ENCODE results near the gene PSMB7. TPM values are rescaled to one million over a fixed set of nuclear protein-coding genes. Genes with fewer than 3 reads are reported as not detected.

PSMB7 gene
- polyA plus RNA-seq, 1 of the 3 experiments (the other 2 are of a cell fraction) = 357 TPM

DNA sequence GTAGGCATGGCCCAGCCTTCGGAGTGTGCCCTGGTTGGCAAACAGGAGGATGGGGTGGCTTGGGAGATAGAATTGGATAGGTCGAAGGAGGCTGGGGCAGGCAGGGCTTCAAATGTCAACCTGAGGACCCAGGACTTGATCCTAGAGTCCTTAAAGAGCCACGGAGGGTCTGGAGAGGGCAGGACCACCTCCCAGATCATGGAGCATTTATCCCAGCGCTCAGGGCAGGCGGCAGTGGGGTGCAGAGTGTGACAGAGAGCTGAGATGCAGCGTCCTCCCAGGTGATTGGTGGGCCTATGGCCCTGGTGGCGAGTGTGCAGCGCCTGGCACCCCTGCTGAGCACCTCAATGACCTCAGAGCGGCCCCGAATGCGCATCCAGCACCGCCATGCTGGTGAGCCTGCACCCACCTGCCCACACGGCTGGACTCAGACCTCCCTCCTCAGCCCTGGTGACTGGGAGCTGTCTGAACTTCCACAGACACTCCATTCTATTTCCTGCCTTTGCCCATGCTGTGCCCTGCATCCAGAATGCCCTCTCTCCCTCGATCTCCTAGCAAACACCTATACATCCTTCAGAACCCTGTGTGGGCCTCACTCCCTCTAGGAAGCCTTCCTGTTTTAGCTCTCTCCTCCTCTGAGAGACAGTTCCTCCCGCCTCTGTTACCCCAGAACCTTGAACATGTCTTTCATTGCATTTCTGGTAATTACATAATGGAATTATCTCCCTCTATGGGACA lies 41.3 kb upstream of the PSMB7 start:
- Histone ChIP-seq H3K9me2 (no peaks in the 10 kb centered on the region), H3K9ac (no peak overlapping the region), H2AFZ (ENCODE audit: low read depth) (no peak overlapping the region), H3F3A (replicated peaks; ENCODE audit: insufficient read depth) (no peaks in the 10 kb centered on the region), H3K4me2 (no peak overlapping the region), H4K20me1 (ENCODE audit: insufficient read depth) (no peaks in the 10 kb centered on the region), H3K9me3 (no peaks in the 10 kb centered on the region), H3K27ac (ENCODE audit: low read depth in 2 of 2, low read length in 1 of 2) (no peak overlapping the region), H3K4me3 (ENCODE audit: low read depth in 2 of 2, low read length in 1 of 2) (no peak overlapping the region), H3K4me1 (ENCODE audit: control insufficient read depth in 1 of 2, insufficient read depth in 2 of 2, low read depth in 1 of 2, low read length in 1 of 2) (peaks cover 0 to under 1% of the 10 kb centered on the region in 2 experiments; a peak in 1 of 4 replicates), H3K27me3 (ENCODE audit: insufficient read depth) (no peaks in the 10 kb centered on the region), H3K36me3 (replicated peaks in 1 of 2; ENCODE audit: control insufficient read depth in 1 of 2, insufficient read depth in 2 of 2, low read length in 1 of 2) (no peaks in the 10 kb centered on the region), H3K79me2 (ENCODE audit: insufficient read depth) (no peaks in the 10 kb centered on the region)
- ChIA-PET POLR2A (no interaction called here), CTCF (interaction anchor here (1.7 kb wide), 1 partner anchor 36 kb away, joined by 5 read pairs; no protein-coding TSS in a partner anchor)
- TF ChIP-seq, protein P1, sequence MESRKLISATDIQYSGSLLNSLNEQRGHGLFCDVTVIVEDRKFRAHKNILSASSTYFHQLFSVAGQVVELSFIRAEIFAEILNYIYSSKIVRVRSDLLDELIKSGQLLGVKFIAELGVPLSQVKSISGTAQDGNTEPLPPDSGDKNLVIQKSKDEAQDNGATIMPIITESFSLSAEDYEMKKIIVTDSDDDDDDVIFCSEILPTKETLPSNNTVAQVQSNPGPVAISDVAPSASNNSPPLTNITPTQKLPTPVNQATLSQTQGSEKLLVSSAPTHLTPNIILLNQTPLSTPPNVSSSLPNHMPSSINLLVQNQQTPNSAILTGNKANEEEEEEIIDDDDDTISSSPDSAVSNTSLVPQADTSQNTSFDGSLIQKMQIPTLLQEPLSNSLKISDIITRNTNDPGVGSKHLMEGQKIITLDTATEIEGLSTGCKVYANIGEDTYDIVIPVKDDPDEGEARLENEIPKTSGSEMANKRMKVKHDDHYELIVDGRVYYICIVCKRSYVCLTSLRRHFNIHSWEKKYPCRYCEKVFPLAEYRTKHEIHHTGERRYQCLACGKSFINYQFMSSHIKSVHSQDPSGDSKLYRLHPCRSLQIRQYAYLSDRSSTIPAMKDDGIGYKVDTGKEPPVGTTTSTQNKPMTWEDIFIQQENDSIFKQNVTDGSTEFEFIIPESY (IDR thresholded peaks at IDR 0.05; ENCODE audit: borderline replicate concordance, low read depth) = no peak
- no peak for TF ChIP-seq FOXJ3 (CRISPR knock-in tag; IDR thresholded peaks at IDR 0.05)
- TF ChIP-seq TEAD4 (IDR thresholded peaks at IDR 0.05; ENCODE audit: borderline replicate concordance, insufficient read depth) = no peak
- no peak for TF ChIP-seq GABPA (IDR thresholded peaks at IDR 0.05; ENCODE audit: low read depth)
- TF ChIP-seq, protein P2, sequence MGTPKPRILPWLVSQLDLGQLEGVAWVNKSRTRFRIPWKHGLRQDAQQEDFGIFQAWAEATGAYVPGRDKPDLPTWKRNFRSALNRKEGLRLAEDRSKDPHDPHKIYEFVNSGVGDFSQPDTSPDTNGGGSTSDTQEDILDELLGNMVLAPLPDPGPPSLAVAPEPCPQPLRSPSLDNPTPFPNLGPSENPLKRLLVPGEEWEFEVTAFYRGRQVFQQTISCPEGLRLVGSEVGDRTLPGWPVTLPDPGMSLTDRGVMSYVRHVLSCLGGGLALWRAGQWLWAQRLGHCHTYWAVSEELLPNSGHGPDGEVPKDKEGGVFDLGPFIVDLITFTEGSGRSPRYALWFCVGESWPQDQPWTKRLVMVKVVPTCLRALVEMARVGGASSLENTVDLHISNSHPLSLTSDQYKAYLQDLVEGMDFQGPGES (IDR thresholded peaks at IDR 0.05; ENCODE audit: low read depth, low read length) = no peak
- TF ChIP-seq SMC3 (IDR thresholded peaks at IDR 0.05; ENCODE audit: low read depth, low read length) = no peak
- TF ChIP-seq, protein P3, sequence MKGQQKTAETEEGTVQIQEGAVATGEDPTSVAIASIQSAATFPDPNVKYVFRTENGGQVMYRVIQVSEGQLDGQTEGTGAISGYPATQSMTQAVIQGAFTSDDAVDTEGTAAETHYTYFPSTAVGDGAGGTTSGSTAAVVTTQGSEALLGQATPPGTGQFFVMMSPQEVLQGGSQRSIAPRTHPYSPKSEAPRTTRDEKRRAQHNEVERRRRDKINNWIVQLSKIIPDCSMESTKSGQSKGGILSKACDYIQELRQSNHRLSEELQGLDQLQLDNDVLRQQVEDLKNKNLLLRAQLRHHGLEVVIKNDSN (IDR thresholded peaks at IDR 0.05; ENCODE audit: borderline replicate concordance, low read depth) = no peak
- no peak for TF ChIP-seq RFX5 (IDR thresholded peaks at IDR 0.05; ENCODE audit: low read length)
- TF ChIP-seq JUND (IDR thresholded peaks at IDR 0.05) = no peak
- DNase-seq = no peak
- WGBS (ENCODE audit: low lambda C conversion rate) = 60% methylated on average over 6 of the region's 15 CpGs

DNA sequence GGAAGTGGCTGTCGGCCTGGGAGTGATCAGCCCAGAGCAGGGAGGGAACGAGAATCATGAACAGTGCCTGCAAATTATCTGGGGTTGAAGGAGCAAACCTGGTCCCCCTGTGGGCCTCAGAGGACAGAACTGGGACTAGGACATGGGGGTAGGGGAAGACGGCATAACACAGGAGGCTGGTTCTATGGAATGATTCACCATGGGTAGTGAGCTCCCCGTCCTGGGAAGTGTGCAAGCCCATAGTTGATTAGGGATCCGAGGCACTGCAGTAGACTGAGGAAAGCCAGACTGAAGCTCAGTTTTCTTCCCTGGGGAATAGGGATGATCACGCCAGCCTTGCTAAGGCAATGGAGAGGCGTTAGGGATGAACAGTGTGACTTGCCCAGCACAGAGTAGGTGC lies 40.6 kb upstream of the PSMB7 start:
- no peak for DNase-seq
- ChIA-PET CTCF (no interaction called here), POLR2A (no interaction called here)
- H3K9ac ChIP-seq = no peak overlapping the region
- H3K27me3 ChIP-seq (ENCODE audit: insufficient read depth) = no peaks in the 10 kb centered on the region
- H3K9me3 ChIP-seq = no peaks in the 10 kb centered on the region
- no peaks in the 10 kb centered on the region for H4K20me1 ChIP-seq (ENCODE audit: insufficient read depth)
- WGBS (ENCODE audit: low lambda C conversion rate) = 58% methylated on average over 7 of the region's 7 CpGs
- H3K4me2 ChIP-seq = no peak overlapping the region
- no peaks in the 10 kb centered on the region for H3F3A ChIP-seq (replicated peaks; ENCODE audit: insufficient read depth)
- no peaks in the 10 kb centered on the region for H3K36me3 ChIP-seq (replicated peaks in 1 of 2; ENCODE audit: control insufficient read depth in 1 of 2, insufficient read depth in 2 of 2, low read length in 1 of 2)
- H3K27ac ChIP-seq (ENCODE audit: low read depth in 2 of 2, low read length in 1 of 2) = no peak overlapping the region
- no peaks in the 10 kb centered on the region for H3K79me2 ChIP-seq (ENCODE audit: insufficient read depth)
- no peak overlapping the region for H3K4me3 ChIP-seq (ENCODE audit: low read depth in 2 of 2, low read length in 1 of 2)
- no peak overlapping the region for H2AFZ ChIP-seq (ENCODE audit: low read depth)
- peaks cover 0 to 7% of the 10 kb centered on the region in 2 experiments; a peak in 1 of 4 replicates for H3K4me1 ChIP-seq (ENCODE audit: control insufficient read depth in 1 of 2, insufficient read depth in 2 of 2, low read depth in 1 of 2, low read length in 1 of 2)
- no peaks in the 10 kb centered on the region for H3K9me2 ChIP-seq
- TF ChIP-seq CHD2 (IDR thresholded peaks at IDR 0.05; ENCODE audit: low read length, partially characterized antibody) = no peak
- TF ChIP-seq, protein P3 (IDR thresholded peaks at IDR 0.05; ENCODE audit: borderline replicate concordance, low read depth) = no peak
- no peak for TF ChIP-seq NFIC (IDR thresholded peaks at IDR 0.05; ENCODE audit: borderline replicate concordance)
- no peak for TF ChIP-seq FOSL2 (IDR thresholded peaks at IDR 0.05; ENCODE audit: borderline replicate concordance, low read depth)
- no peak for TF ChIP-seq GABPA (IDR thresholded peaks at IDR 0.05; ENCODE audit: low read depth)
- TF ChIP-seq JUND (IDR thresholded peaks at IDR 0.05) = no peak
- TF ChIP-seq NRF1 (IDR thresholded peaks at IDR 0.05; ENCODE audit: low read depth, low read length) = no peak
- TF ChIP-seq ELF1 (IDR thresholded peaks at IDR 0.05) = no peak
- TF ChIP-seq, protein P4, sequence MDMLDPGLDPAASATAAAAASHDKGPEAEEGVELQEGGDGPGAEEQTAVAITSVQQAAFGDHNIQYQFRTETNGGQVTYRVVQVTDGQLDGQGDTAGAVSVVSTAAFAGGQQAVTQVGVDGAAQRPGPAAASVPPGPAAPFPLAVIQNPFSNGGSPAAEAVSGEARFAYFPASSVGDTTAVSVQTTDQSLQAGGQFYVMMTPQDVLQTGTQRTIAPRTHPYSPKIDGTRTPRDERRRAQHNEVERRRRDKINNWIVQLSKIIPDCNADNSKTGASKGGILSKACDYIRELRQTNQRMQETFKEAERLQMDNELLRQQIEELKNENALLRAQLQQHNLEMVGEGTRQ (IDR thresholded peaks at IDR 0.05; ENCODE audit: borderline replicate concordance, low read depth, low read length) = no peak
- TF ChIP-seq, protein P2 (IDR thresholded peaks at IDR 0.05; ENCODE audit: low read depth, low read length) = no peak
- TF ChIP-seq MXI1 (IDR thresholded peaks at IDR 0.05; ENCODE audit: low read depth, low read length) = no peak
- no peak for TF ChIP-seq FOXJ3 (CRISPR knock-in tag; IDR thresholded peaks at IDR 0.05)
- no peak for TF ChIP-seq POLR2AphosphoS5 (IDR thresholded peaks at IDR 0.05; ENCODE audit: low read depth, low read length)
- no peak for TF ChIP-seq EP300 (IDR thresholded peaks at IDR 0.05; ENCODE audit: borderline replicate concordance in 1 of 2, low read depth in 1 of 2, low read length in 1 of 2)
- no peak for TF ChIP-seq FOXM1 (IDR thresholded peaks at IDR 0.05; ENCODE audit: low read depth)
